Pancreas (tissue), 10 donors: ENCODE results near the gene LRBA. TPM values are rescaled to one million over a fixed set of nuclear protein-coding genes. Genes with fewer than 3 reads are reported as not detected.
"Not testable (repeated sequence)": the region's sequence is repeated elsewhere in the genome, so short reads cannot be mapped to it uniquely, and the experiment has no call there.

Source experiments
- ATAC-seq, 4 donors: fragments of 200-7000 bp; cut with Tn5 transposase; one replicate each; pipeline versions ENCODE4 v1.8.0 to v1.9.1; 2020; ENCODE audit warnings: mild to moderate bottlenecking in 4 of 4, moderate library complexity in 4 of 4
- DNase-seq, 6 donors: peaks; one replicate each; pipeline ENCODE4 v3.0.0-alpha.2; 2020
- FAIRE-seq: peaks from 2 replicates; lab custom pipeline; 2012; peaks lifted over from hg19 to GRCh38; lab: Jason Lieb, UNC
- H3K27ac ChIP-seq, 4 donors: fragments of 200-600 bp; sonication (generic); 1 replicate in 3 of 4; 2 replicates in 1 of 4; pipeline versions ENCODE4 v1.5.0 to v1.8.0; 2020
- H3K27me3 ChIP-seq, 4 donors: fragments of 200-600 bp; one replicate each; pipeline ENCODE4 v1.8.0; 2021
- H3K36me3 ChIP-seq, 3 donors: fragments of 200-600 bp; sonication (generic) in 1 of 3; one replicate each; pipeline versions ENCODE4 v1.5.0 to v1.8.0; 2020 to 2021
- H3K4me1 ChIP-seq, 3 donors: fragments of 200-600 bp; one replicate each; pipeline ENCODE4 v1.8.0; 2021
- H3K4me3 ChIP-seq, 4 donors: fragments of 200-600 bp; sonication (generic) in 2 of 4; one replicate each; pipeline versions ENCODE4 v1.5.0 to v1.8.0; 2020 to 2021
- H3K9me3 ChIP-seq, 4 donors: fragments of 200-600 bp; one replicate each; pipeline ENCODE4 v1.8.0; 2021
- CTCF ChIP-seq, 4 donors: fragments of 200-600 bp; sonication (generic) in 3 of 4; IDR thresholded peaks; one replicate each; pipeline versions ENCODE4 v1.5.0 to v1.8.0; 2021; ENCODE audit warnings: antibody characterized with exemption in 4 of 4
- WGBS, 2 donors: extraction: QIAGEN DNeasy Blood & Tissue Kit; methylation state at CpG; one replicate each; pipeline ENCODE4 v1.1.7; 2013; 5-methylcytosine and 5-hydroxymethylcytosine counted together
- intact Hi-C, 3 donors: fragments of 100-400 bp; cut with DNase I; formaldehyde crosslinking; loops; one replicate each; pipeline versions ENCODE4 v1.11.1 to v1.14.2; 2022
- polyA plus RNA-seq, 2 donors: library from polyadenylated mRNA; stranded (reverse); fragments of 200-250 nt; gene quantifications; one replicate each; pipeline ENCODE4 v1.2.3, GENCODE V29; 2013
- total RNA-seq, 6 donors: library from RNA; stranded (reverse); fragmentation: NEBNext Ultra II Directional in 4 of 6; extraction: Animal tissue kit (Norgen Biotek cat#: 25700) in 4 of 6; gene quantifications; one replicate each; pipeline versions ENCODE4 v1.2.1 to v1.2.4, GENCODE V29; 2021 to 2023
- donor health status: healthy with polysubstance abuse.
- donor health status: DM: no; HTN: no; CAD: no; lungs with moderate emphysema.
- donor health status: DM: no; HTN: no; CAD: no.
- donor health status: control.
- donor health status: control.
- donor health status: Bipolar disorder and iron deficiency.
- donor health status: DM: yes; HTN: yes; CAD: no.
- donor health status: DM: no; HTN: no; CAD: no.
- donor health status: DM: no; HTN: no; CAD: no.
- donor health status: DM: yes; HTN: yes; CAD: no.

The LRBA gene
- total and polyA plus RNA-seq, 8 donors = 6.6 to 35.3 (median 22.3) TPM

DNA sequence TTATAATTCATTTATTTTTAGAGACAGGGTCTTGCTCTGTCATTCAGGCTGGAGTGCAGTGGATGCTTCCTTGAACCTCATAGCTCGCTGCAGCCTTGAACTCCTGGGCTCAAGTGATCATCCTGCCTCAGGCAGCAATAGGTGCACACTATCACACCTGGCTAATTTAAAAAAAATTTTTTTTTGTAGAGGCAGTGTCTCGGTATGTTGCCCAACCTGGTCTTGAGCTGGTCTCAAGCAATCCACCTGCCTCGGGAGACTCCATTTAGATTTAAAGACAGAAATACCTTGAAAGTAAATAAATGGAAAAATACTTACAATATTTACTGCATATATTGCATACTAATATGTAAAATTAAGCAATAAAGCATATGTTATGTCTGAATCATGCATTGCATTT is 473.4 kb downstream of the LRBA start:
- DNase-seq (no peak), ATAC-seq (no peak), FAIRE-seq (no peak)
- no peak for TF ChIP-seq CTCF (IDR thresholded peaks at IDR 0.05)
- H3K27ac ChIP-seq = no peak overlapping the region
- H3K4me3 ChIP-seq = no peak overlapping the region
- H3K4me1 ChIP-seq = peaks cover 0 to 6% (median 0%) of the 10 kb centered on the region in 3 donors
- H3K36me3 ChIP-seq = no peaks in the 10 kb centered on the region
- 95 to 96% methylated on average over 3 of the region's 3 CpGs for WGBS, 2 donors
- H3K27me3 ChIP-seq = no peaks in the 10 kb centered on the region
- intact Hi-C loops = no loop called here
- no peaks in the 10 kb centered on the region for H3K9me3 ChIP-seq

- FAIRE-seq = no peak
- Histone ChIP-seq H3K27me3 (no peaks in the 10 kb centered on the region), H3K27ac (no peak overlapping the region), H3K4me3 (no peak overlapping the region), H3K9me3 (no peaks in the 10 kb centered on the region), H3K36me3 (no peaks in the 10 kb centered on the region), H3K4me1 (peaks cover 0 to 6% (median 0%) of the 10 kb centered on the region in 3 donors)
- no peak for DNase-seq
- intact Hi-C loops = no loop called here
- no peak for TF ChIP-seq CTCF (IDR thresholded peaks at IDR 0.05)
- peak in 1 of 4 donors; percentile 47 for ATAC-seq
- 87 to 90% methylated on average over 3 of the region's 3 CpGs for WGBS, 2 donors
Measured at GRCh38 chr4:150540959-150541360, 474.1 kb downstream of the LRBA start.

- no peak for TF ChIP-seq CTCF (IDR thresholded peaks at IDR 0.05)
- DNase-seq = no peak
- intact Hi-C loops = no loop called here
- peaks cover 0 to 6% (median 0%) of the 10 kb centered on the region in 3 donors for H3K4me1 ChIP-seq
- no peak overlapping the region for H3K27ac ChIP-seq
- no peaks in the 10 kb centered on the region for H3K9me3 ChIP-seq
- no peak for ATAC-seq
- no peak for FAIRE-seq
- no peaks in the 10 kb centered on the region for H3K27me3 ChIP-seq
- no peak overlapping the region for H3K4me3 ChIP-seq
- H3K36me3 ChIP-seq = no peaks in the 10 kb centered on the region
Measured at GRCh38 chr4:150540536-150540935, 474.5 kb downstream of the LRBA start.

DNA sequence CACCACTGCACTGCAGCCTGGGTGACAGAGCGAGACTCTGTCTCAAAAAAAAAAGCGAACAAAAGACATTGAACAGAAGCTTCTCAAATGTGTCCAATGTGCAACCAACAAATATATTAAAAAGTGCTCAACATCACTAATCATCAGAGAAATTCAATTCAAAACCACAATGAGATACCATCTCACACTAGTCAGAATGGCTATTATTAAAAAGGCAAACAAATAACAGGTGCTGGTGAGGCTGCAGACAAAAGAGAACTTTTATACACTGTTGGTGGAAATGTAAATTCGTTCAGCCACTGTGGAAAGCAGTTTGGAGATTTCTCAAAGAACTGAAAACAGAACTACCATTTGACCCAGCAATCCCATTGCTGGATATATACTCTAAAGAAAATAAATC is 477.2 kb downstream of the LRBA start:
- H3K4me1 ChIP-seq, H3K4me3 ChIP-seq, ATAC-seq, intact Hi-C loops, H3K27ac ChIP-seq, H3K36me3 ChIP-seq, FAIRE-seq, H3K9me3 ChIP-seq, DNase-seq, H3K27me3 ChIP-seq: not testable (repeated sequence)
- WGBS, 2 donors = 95 to 99% methylated on average over 3 of the region's 3 CpGs

- Histone ChIP-seq H3K27ac (no peak overlapping the region), H3K9me3 (no peaks in the 10 kb centered on the region), H3K36me3 (no peaks in the 10 kb centered on the region), H3K27me3 (no peaks in the 10 kb centered on the region), H3K4me1 (no peaks in the 10 kb centered on the region), H3K4me3 (no peak overlapping the region)
- intact Hi-C loops = no loop called here
- DNase-seq (no peak), ATAC-seq (no peak), FAIRE-seq (no peak)
- no peak for TF ChIP-seq CTCF (IDR thresholded peaks at IDR 0.05)
Measured at GRCh38 chr4:150534818-150535217, 480.3 kb downstream of the LRBA start.

GRCh38 chr4:150533673-150534072 is 481.4 kb downstream of the LRBA start:
- H3K36me3 ChIP-seq = no peaks in the 10 kb centered on the region
- intact Hi-C loops = no loop called here
- H3K4me3 ChIP-seq = no peak overlapping the region
- H3K27ac ChIP-seq = no peak overlapping the region
- no peak for ATAC-seq
- H3K27me3 ChIP-seq = no peaks in the 10 kb centered on the region
- H3K4me1 ChIP-seq = no peaks in the 10 kb centered on the region
- TF ChIP-seq CTCF (IDR thresholded peaks at IDR 0.05) = no peak
- no peaks in the 10 kb centered on the region for H3K9me3 ChIP-seq
- no peak for DNase-seq
- no peak for FAIRE-seq
- 95 to 97% methylated on average over 3 of the region's 3 CpGs for WGBS, 2 donors
